HG03025 (cell line): Measurements from ENCODE around the gene ZNF613.
"Not testable (repeated sequence)": the region's sequence is repeated elsewhere in the genome, so short reads cannot be mapped to it uniquely, and the experiment has no call there.

ENCODE experiments used
- ATAC-seq: cut with Tn5 transposase; IDR thresholded peaks from one replicate; pipeline ENCODE4 v1.9.1; 2021; ENCODE audit warnings: mild to moderate bottlenecking, moderate library complexity; ENCODE audit not compliant: unreplicated experiment, low FRiP score

Gene ZNF613

DNA sequence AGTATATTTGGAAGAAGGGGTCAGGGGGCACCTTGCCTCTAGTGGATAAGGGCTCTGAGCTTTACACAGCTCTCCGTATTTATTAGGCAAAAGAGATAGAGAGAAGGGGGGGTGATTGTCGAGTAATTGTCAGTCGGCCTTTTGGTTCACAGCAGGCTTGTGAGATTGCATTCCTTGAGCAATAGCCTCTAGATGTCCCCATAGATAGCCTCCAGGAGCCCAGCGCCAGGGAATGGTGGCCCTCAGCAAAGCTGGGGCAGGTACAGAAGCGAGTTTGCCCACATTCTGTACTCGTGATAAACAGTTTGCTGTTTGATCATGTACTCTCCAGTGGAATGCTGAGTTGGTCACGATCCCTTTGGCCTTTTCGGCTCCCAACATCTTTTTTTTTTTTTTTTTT lies 4.6 kb downstream of the ZNF613 start:
- no peak for ATAC-seq

DNA sequence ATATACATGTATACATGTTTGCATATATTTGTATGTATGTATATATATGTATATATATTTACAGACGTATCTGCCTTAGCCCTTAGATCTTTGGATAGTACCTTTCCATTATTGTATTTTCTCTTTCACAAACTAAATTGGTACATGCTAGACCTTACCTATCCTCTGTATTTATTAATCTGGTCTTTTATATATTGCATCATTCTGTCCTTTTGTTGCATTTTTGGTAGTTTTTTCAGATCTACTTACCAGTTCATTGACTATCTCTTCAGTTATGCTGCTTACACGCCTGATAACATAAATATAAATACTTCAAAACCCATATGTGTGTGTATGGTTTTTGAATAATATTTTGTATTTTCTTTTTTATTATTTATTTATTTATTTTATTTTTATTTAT lies 11.7 kb downstream of the ZNF613 start:
- ATAC-seq, result no peak

DNA sequence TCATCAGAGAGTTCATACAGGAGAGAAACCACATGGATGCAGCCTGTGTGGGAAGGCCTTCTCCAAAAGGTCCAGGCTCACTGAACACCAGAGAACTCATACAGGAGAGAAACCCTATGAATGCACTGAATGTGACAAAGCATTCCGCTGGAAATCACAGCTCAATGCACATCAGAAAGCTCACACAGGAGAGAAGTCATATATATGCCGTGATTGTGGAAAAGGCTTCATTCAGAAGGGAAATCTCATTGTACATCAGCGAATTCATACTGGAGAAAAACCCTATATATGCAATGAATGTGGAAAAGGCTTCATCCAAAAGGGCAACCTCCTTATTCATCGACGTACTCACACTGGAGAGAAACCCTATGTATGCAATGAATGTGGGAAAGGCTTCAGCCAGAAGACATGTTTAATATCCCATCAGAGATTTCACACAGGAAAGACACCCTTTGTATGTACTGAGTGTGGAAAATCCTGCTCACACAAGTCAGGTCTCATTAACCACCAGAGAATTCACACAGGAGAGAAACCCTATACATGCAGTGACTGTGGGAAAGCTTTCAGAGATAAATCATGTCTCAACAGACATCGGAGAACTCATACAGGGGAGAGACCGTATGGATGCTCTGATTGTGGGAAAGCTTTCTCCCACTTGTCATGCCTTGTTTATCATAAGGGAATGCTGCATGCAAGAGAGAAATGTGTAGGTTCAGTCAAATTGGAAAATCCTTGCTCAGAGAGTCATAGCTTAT lies 17.7 kb downstream of the ZNF613 start:
- ATAC-seq, result no peak

DNA sequence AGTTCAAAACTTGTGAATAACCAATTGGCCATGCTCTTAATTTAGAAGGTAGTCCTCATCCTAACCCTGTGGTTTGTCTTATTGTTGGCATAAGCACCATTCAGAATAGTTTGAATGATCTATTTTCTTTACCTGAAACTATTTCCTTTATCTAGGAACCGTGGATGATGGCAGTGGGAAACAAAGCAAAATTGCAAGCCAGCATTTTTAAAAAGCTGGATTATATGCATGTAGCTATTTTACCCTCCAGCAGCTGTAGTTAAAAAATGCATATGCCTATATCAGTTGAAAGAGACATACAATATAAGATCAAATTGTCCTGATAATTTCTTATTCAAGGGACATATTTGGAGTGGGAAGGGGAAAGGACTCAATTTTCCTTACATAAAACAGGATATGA lies 19.3 kb downstream of the ZNF613 start:
- ATAC-seq, result no peak

DNA sequence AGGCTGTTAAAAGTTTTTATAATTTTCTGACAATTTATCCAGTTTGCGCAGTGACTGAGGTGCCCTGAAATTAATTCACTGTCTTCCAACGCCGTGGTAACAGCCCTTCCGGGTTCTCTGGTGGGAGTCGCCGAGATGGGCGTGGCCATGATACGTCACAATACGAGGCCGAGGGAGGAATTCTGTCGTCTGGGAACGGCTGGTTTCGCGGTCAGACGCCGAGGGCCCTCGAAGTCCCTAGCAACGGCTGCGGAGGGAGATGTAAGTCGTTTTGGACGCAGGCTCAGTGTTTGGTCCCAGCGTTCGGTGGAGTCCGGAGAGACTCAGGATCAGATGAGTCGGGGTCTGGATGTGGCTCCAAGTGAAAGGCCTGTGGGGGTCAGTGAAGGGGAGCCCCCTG lies 21.7 kb downstream of the ZNF613 start:
- no peak for ATAC-seq

DNA sequence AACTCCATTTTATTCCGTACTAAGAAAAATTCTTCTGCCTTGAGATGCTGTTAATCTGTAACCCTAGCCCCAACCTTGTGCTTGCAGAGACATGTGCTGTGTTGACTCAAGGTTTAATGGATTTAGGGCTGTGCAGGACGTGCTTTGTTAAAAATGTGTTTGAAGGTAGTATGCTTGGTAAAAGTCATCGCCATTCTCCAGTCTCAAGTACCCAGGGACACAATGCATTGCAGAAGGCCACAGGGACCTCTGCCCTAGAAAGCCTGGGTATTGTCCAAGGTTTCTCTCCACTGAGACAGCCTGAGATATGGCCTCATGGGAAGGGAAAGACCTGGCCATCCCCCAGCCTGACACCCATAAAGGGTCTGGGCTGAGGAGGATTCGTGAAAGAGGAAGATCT lies 30.6 kb downstream of the ZNF613 start:
- not testable (repeated sequence) for ATAC-seq

DNA sequence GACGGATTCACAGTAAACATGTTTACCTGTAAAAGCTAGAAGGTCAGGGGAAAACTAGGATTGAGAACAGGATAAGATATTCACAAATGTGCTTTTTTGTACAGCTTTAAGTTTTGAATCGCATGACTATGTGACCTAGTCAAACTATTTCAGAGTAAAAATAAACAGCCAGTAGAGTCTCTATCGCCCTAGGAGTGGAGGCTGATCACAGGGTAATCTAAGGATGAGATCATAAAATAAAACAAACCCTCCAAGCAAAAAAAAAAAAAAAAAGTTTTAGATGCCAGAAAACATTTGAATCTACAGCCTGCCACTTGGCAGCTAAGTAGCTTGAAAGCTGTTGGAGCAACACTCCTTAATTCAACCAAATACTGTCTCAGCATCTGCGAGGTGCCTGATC lies 32.5 kb downstream of the ZNF613 start:
- ATAC-seq, result no peak

DNA sequence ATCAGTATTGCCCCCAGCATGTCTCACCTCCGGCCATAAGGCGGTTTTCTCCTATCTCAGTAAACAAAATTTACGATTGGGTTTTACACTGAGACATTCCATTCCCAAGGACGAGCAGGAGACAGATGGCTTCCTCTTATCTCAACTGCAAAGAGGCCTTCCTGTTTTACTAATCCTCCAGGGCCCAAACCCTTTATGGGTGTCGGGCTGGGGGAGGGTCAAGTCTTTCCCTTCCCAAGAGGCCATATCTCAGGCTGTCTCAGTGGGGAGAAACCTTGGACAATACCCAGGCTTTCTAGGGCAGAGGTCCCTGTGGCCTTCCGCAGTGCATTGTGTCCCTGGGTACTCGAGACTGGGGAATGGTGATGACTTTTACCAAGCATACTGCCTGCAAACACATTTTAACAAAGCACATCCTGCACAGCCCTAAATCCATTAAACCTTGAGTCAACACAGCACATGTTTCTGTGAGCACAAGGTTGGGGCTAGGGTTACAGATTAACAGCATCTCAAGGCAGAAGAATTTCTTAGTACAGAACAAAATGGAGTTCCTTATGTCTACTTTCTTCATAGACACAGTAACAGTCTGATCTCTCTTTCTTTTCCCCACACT lies 33.5 kb downstream of the ZNF613 start:
- ATAC-seq, result not testable (repeated sequence)

DNA sequence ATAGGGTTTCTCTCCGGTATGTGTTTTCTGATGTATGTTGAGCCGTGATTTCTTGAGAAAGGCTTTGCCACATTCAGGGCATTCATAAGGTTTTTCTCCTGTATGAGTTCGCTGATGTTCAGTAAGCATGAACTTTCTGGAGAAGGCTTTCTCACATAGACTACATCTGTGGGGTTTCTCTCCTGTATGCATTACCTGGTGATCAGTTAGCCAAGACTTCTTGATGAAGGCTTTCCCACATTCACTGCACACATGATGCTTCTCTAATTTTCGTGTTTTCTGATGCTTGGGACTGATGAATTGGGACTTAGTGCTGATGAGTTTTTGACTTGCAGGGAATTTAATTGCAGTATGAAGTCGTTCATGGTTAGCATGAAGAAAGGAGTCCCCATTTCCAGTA lies 38.3 kb downstream of the ZNF613 start:
- ATAC-seq, result no peak

DNA sequence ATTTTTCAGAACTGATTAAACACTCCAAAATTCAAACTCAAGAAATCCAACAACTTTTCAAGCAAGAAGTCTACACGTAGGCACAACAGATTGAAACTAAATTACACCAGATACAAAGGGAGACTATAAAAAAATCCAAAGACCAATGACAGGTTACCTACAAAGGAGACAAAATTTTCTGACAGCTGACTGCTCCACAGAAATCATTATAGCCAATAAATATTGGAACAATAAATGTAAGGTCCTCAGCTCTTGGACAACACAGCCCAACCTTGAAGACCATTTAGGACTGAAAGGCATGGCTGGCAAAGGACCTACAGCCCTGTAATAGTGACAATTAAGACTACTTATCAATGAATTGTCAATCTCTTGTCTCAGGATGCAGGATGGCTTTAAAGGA lies 43.4 kb downstream of the ZNF613 start:
- ATAC-seq, result no peak

DNA sequence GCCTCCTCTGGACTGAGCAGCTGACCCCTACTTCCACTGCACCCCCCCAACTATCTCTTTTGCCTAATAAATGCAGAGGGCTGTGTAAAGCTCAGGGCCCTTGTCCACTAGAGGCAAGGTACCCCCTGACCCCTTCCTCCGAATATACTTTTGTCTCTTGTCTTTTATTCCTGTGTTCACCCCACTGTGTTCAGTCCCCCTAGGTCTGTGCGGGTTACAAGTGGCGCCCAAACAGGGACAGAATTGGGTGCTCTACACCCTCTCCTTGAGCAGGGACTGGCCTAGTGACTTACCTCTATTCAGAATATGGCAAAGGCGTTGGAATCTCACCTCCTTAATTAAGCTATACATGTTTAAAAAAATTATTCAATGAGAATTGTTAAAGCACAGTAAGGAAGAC lies 44.4 kb downstream of the ZNF613 start:
- no peak for ATAC-seq

DNA sequence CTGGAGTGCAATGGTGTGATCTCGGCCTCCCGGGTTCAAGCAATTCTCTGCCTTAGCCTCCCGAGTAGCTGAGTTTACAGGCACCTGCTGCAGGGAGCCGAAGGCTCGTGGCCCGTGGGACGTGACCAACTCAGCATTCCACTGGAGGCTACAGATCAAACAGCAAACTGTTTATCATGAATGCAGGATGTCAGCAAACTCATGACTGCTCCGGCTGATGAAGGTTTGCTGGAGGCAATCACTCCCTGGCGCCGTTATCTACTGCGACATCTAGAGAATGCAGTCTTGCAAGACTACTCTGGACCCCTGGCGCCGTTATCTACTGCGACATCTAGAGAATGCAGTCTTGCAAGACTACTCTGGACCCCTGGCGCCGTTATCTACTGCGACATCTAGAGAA lies 48.5 kb downstream of the ZNF613 start:
- ATAC-seq, result not testable (repeated sequence)

DNA sequence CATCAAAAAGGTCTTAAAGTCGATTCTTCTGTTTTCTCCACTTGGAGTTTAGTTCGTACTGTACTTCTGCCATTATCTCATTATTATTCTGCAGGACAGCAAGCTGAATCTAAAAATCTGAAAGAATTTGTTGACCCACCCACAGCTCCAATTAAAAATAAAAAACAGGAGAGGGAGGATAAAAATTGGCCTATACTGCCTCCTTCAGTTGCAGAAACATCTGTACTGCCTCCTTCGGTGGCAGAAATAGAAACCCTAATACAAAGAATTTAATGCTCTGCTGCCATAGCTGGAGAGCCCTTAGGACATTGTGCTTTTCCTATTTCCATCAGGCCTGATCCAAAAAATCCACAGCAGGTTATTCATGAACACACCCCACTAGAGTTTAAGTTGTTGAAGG lies 49.6 kb downstream of the ZNF613 start:
- ATAC-seq, result no peak

DNA sequence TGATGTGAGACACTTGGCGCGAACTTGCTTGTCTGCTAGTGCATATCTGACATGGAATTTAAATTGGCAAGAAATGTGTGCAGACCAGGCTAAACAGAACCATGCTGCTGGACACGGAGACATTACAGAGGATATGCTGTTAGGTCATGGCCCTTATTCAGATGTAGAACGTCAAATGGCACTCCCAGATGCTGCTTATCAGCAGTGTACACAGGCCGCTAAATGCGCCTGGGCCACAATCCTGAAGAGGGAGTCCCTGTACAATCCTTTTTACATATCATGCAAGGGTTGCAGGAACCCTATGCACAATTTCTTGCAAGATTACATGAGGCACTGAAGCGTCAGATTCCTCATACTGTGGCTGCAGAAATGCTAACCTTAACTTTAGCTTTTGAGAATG lies 50.1 kb downstream of the ZNF613 start:
- no peak for ATAC-seq

DNA sequence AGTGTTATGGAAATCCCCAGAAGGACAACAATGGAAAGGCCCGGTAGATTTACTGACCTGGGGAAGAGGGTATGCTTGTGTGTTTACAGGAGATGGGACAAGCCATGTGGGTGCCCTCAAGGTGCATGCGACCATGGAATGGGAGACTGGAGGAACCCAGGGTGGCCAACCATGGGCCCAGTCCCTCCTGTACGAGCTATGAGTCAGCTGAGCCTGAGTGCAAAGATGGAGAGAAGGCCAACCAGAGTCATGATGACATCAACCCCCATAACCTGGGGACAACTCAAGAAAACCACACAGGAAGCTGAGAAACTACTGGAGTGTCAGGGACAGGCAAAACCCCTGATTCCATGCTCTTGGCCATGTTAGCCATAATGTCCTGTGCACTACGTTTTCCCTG lies 51.6 kb downstream of the ZNF613 start:
- ATAC-seq, result no peak

DNA sequence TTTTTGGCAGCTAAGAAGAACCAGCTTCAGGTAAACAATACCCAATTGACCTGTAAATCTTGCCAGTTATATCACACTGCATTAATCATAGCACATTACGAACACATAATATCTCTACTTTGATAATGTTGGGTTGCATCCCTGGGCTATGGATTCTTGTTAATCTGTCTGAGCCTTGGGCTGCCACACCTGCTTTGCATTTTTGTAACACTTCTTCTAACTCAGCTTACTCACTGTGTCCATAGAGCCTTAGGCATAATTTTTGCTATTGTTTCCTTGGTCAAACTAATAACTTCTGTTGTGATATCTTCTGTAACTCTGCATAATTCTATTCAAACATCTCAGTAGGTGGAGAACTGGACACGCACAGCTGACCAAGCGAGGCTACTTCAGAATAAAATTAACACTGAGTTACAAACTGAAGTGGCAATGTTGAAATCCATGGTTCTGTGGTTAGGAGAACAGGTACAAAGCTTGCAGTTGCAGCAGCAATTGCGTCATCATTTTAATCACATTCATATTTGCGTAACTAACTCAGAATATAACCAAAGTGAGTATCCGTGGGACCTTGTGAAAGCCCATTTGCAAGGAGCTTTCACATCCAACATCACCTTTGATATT lies 53.0 kb downstream of the ZNF613 start:
- no peak for ATAC-seq

DNA sequence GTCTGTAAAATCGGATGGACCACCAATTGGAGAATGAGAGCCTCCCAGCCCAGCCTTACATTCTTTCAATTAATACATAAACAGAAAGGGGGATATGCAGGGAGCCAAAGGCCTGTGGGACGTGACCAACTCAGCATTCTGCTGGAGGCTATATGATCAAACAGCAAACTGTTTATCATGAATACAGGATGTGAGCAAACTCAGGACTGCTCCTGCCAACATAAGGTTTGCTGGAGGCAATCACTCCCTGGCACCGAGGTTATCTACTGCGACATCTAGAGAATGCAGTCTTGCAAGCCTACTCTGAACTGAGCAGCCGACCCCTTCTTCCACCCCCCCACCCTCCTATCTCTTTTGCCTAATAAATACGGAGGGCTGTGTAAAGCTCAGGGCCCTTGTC lies 53.7 kb downstream of the ZNF613 start:
- not testable (repeated sequence) for ATAC-seq

DNA sequence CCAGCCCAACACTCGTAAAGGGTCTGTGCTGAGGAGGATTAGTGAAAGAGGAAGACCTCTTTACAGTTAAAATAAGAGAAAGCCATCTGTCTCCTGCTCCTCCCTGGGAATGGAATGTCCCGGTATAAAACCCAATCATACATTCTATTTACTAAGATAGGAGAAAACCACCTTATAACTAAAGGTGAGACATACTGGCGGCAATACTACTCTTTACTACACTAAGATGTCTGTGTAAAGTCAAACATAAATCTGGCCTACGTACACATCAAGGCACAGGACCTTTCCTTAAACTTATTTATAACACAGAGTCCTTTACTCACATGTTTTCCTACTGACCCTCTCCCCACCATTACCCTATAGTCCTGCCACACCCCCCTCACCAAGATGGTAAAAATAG lies 56.1 kb downstream of the ZNF613 start:
- ATAC-seq, result no peak

DNA sequence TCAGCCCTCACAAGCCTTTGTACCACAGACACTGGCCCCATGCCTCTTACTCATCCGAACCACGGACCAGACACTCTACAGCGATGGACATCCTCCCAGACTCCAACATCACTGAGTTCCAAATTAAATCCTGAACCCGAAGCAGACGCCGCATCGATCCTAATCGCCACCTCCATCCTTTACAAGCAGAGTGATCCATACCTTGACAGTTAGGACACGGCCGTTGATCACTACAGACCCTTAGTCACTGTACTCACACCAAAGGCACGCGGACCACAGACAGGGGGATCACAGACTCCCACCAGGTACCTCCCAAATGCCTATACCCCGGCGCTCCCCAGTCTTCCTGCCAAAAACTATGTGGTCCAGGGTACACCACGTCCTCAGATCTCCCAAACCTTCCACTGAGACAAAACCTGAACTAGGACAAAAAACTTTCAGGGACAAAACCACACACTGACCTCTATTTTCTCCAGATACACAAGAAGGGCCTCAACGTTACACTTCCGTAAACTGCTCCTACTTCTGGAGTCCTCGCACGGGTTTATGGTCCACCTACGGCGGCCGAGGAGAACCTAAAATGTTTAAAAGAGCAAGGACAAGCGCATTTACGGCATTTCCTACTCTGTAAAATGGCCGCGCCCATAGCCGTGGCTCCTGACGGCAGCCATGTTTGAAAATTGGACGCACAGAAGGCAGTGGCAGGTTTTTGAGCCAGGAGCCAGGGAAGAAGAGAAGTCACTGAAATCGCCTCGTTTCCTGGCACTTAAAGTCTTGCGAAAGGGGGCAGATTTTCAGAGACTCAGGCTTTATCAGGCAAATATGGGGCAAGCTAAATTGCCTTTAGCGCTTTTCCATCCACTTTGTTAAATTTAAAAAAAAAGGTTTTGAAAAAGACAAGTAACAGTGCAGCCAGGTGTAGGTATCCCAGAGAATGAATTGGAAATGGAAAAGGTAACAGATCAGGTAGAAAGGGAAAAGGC lies 59.3 kb downstream of the ZNF613 start, which contains the start of gene ZNF350:
Gene ZNF350 (minus strand): TSS at position 532 of the 983 bp plus-strand sequence. CDS start 12,480 bp downstream, outside the sequence.
- peak; percentile 83 for ATAC-seq

DNA sequence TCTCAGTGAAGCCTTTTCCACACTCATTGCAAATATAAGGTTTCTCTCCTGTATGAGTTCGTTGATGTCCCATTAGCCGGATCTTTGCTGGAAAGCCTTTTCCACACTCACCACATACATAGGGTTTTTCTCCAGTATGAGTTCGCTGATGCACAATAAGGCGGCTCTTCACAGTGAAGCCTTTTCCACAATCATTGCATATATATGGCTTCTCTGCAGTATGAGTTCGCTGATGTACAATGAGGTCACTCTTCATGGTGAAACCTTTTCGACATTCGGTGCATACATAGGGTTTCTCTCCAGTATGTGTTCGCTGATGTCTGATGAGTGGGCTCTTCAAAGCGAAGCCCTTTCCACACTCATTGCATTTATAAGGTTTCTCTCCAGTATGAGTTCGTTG lies 66.2 kb downstream of the ZNF613 start:
- ATAC-seq, result no peak
